Measurements from ENCODE around the gene SCN1A. TPM values are rescaled to one million over a fixed set of nuclear protein-coding genes. Genes with fewer than 3 reads are reported as not detected.
"Not testable (repeated sequence)": the region's sequence is repeated elsewhere in the genome, so short reads cannot be mapped to it uniquely, and the experiment has no call there.

The SCN1A gene
- under 1 TPM; 0.10 to 0.47 (median 0.17) TPM for polyA plus RNA-seq (ENCODE audit: insufficient read length in 4 of 4)

GRCh38 chr2:166127217-166128155 lies at the start of gene SCN1A:
TSS of gene SCN1A (minus strand) at chr2:166128020. CDS start at chr2:166073621, 54,399 bp downstream.
- peak in 2 of 4 donors; percentile 11 to 17 for DNase-seq (ENCODE audit: low read depth in 4 of 4, low spot score in 2 of 4)

DNA sequence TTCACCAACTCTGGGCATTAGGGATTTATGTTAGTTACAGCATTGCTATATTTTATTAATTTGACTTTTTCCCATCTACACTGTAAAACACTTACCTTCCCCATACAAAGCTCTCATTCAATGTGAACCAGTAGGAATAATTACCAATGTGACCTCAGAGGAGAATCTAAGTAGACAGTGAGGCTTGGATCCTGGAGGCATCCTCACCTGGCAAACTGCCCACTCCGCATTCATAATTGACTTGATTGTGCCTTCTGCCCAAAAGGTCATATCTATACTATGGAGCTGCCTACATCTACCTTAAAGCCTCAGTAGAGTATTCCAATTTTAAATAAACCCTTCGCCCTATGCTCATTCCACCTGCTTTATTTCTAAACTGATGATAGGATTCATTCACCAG lies 45.4 kb upstream of the SCN1A start:
- no peak for DNase-seq (ENCODE audit: low read depth in 4 of 4, low spot score in 2 of 4)

GRCh38 chr2:166171216-166171615 lies 43.4 kb upstream of the SCN1A start:
- DNase-seq (ENCODE audit: low read depth in 4 of 4, low spot score in 2 of 4), result no peak

DNA sequence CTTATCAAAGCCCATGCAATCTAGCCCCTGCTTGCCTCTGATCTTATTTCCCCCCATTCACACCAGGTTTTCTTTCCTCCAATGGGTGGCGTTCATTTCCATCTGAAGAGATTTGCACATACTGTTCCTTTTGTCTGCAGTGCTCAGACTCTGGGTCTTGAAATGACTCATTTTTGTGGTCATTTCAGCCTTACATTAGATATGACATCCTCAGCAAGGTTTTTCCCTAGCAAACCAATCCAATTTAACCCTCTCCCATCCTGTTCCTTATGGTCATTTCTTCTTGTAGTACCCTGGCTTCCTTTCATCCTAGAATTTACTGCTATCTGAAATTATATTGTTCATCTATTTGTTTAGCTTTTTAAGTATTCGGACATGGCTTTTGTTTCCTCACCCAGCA lies 42.5 kb upstream of the SCN1A start:
- no peak for DNase-seq (ENCODE audit: low read depth in 4 of 4, low spot score in 2 of 4)

GRCh38 chr2:166167449-166167848 lies 39.6 kb upstream of the SCN1A start:
- DNase-seq (ENCODE audit: low read depth in 4 of 4, low spot score in 2 of 4), result peak in 1 of 4 donors; percentile 10

DNA sequence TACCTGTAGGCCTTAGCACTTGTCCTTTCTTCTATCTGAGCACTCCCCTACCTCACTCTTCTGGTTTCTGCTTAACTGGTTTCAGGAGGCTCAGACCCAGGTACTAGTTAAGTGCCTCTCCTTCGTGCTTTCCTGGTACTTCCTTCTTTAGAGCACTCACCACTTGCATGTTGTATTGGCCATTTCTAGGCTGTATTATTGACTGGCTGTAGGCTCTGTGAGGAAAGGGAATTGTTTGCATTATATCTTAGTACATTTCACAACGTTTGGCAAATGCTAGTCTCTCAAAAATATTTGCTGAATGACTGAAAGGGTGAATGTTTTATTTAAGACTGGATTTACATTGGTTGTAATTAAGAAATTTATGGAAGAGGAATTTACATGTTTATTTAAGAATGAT lies 36.0 kb upstream of the SCN1A start:
- no peak for DNase-seq (ENCODE audit: low read depth in 4 of 4, low spot score in 2 of 4)

- DNase-seq (ENCODE audit: low read depth in 4 of 4, low spot score in 2 of 4), result no peak
Observed at GRCh38 chr2:166158546-166158945, 30.7 kb upstream of the SCN1A start.

- no peak for DNase-seq (ENCODE audit: low read depth in 4 of 4, low spot score in 2 of 4)
Observed at GRCh38 chr2:166157578-166157977, 29.8 kb upstream of the SCN1A start.

DNA sequence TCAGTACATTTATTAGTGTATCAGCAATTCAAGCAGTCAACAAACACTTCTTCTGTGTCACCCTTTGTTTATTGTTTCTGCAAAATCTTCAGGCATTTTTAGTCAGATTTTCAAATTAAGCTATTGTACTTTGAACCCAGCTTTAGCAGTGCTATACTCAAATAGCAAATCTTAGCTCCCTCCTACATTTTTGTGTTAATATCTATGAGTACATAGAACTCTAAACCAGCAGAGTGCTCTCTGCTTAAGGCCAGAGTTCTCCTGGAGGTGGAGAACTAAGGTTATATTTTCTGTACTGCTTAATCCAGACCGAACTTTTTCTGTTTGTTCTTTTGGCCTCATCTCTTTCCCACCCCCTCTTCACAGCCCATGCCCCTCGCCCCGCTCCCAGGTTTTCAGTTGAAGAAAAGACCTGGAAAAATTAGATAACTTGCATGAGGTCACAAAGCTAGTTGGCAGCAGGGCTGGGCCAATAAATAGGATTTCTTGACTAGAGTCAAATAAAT lies 29.2 kb upstream of the SCN1A start:
- no peak for DNase-seq (ENCODE audit: low read depth in 4 of 4, low spot score in 2 of 4)

DNA sequence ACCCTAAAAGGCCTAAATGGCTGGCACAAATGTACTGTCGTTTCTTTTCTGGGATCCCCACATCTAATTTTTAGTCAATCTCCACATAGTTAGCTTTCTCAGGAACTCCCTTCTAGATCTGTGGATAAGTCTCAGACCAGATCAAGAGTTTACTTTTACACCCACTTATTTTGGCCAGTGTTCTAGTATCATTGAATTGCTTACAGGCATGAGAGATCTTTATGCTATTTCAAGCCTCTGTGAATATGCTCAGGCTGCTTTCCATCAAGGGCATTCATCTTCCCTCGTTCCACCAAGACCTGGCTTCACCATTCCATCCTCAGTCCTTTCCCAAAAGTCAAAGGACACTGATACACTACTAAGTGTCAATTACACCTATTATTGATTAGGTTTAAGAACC lies 27.8 kb upstream of the SCN1A start:
- no peak for DNase-seq (ENCODE audit: low read depth in 4 of 4, low spot score in 2 of 4)

DNA sequence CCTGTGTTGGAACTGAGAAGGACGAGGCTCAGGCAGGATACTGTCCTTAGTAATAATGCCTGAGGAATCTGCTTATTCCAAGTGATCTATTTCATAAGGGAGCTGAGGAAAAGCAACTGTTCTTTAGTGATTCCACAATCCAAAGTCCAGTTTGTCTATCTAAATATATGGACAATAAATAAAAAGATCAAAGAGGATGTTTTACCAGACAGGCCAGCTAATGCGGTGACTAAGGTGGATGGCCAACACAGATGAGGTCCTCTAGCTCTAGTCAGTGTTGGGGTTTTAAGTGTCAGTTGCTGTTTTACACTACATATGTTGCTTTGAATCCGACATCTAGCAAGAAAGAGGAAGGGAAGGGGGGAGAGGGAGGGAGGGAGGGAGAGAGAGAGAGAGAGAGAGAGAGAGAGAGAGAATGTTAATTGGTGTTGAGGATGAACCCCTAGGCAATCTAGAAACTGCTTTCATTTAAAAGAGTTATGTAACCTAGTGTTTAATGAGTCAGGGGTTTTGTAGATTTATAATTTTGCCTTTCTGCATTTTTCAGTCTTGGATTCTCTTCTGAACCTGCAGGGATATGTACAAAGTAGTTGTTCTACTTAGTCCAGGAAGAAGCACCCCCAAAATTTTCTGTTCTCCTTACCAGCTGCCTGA lies 27.0 kb upstream of the SCN1A start:
- DNase-seq (ENCODE audit: low read depth in 4 of 4, low spot score in 2 of 4), result no peak

- DNase-seq (ENCODE audit: low read depth in 4 of 4, low spot score in 2 of 4), result no peak
Observed at GRCh38 chr2:166152064-166152463, 24.2 kb upstream of the SCN1A start.

- no peak for DNase-seq (ENCODE audit: low read depth in 4 of 4, low spot score in 2 of 4)
Observed at GRCh38 chr2:166148500-166149400, 20.9 kb upstream of the SCN1A start.

GRCh38 chr2:166147883-166148282 lies 20.1 kb upstream of the SCN1A start:
- no peak for DNase-seq (ENCODE audit: low read depth in 4 of 4, low spot score in 2 of 4)

GRCh38 chr2:166144071-166144470 lies 16.3 kb upstream of the SCN1A start:
- DNase-seq (ENCODE audit: low read depth in 4 of 4, low spot score in 2 of 4), result no peak

DNA sequence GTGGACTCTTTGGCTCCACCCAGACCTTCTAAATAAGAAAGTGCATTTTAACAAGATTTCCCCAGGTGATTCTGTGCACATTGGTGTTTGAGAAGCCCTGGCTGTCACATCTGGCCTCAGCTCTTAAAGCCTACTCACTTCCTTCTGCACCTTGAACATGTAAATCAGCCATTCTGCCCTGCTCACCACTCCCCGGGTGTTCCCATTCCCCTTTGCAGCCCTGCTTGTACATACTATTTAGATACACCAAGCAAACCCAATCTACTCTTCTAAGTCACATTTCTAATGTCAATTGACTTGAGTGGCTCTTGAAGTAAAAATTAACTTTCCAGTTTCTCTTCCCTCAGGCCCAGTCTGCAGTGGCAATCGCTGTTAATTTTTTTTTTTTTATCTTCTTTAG lies 13.1 kb upstream of the SCN1A start:
- DNase-seq (ENCODE audit: low read depth in 4 of 4, low spot score in 2 of 4), result no peak

DNA sequence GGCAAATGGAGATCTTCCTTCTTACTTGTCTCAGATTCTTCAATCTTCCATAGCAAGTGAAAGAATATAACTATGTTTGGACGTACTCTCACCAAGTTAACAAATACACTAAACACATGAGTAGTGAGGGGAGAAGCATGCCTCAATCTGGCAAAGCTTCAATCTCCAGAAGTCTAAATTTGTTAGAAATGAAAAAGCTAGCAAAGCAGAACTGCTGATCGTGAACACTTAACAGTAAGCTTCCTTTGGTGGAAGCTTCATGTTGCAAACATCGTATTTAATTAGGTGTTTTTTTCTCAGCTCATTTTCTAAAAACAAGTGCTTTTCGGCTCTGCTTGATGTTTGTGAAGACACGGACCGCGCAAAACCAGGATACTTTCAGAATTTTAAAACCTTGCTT lies 12.7 kb upstream of the SCN1A start:
- no peak for DNase-seq (ENCODE audit: low read depth in 4 of 4, low spot score in 2 of 4)

- DNase-seq (ENCODE audit: low read depth in 4 of 4, low spot score in 2 of 4), result not testable (repeated sequence)
Observed at GRCh38 chr2:166139479-166139878, 11.7 kb upstream of the SCN1A start.

DNA sequence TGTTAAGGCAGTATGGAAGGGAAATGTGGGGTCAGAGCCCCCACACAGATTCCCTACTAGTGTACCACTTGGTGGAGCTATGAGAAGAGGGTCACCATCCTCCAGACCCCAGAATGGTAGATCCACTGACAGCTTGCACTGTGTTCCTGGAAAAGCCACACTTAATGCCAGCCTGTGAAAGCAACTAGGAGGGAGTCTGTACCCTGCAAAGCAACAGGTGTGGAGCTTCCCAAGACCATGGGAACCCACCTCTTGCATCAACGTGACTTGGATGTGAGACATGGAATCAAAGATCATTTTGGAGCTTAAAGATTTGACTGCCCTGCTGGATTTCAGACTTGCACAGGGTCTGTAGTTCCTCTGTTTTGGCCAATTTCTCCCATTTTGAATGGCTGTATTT lies 10.8 kb upstream of the SCN1A start:
- DNase-seq (ENCODE audit: low read depth in 4 of 4, low spot score in 2 of 4), result no peak

GRCh38 chr2:166138144-166138543 lies 10.3 kb upstream of the SCN1A start:
- DNase-seq (ENCODE audit: low read depth in 4 of 4, low spot score in 2 of 4), result no peak

DNA sequence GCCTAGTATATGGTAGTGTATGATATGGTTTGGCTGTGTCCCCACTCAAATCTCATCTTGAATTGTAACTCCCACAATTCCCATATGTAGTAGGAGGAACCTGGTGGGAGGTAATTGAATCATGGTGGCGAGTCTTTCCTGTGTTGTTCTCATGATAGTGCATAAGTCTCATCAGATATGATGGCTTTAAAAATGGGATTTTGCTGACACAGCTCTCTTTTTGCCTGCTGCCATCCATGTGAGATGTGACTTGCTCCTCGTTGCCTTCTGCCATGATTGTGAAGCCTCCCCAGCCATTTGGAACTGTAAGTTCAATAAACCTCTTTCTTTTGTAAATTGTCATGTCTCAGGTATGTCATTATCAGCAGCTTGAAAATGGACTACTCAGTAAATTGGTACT lies 9.5 kb upstream of the SCN1A start:
- no peak for DNase-seq (ENCODE audit: low read depth in 4 of 4, low spot score in 2 of 4)

Measured in left renal cortex interstitium (tissue), 4 donors.